ENCODE data around the gene MTMR3.
"Not testable (repeated sequence)": the region's sequence is repeated elsewhere in the genome, so short reads cannot be mapped to it uniquely, and the experiment has no call there.

The MTMR3 gene

GRCh38 chr22:29971607-29972006 is 88.6 kb downstream of the MTMR3 start:
- no peak for DNase-seq

- DNase-seq = no peak
Measured at GRCh38 chr22:29972121-29972520, 89.1 kb downstream of the MTMR3 start.

- DNase-seq = no peak
Measured at GRCh38 chr22:29973269-29973668, 90.3 kb downstream of the MTMR3 start.

DNA sequence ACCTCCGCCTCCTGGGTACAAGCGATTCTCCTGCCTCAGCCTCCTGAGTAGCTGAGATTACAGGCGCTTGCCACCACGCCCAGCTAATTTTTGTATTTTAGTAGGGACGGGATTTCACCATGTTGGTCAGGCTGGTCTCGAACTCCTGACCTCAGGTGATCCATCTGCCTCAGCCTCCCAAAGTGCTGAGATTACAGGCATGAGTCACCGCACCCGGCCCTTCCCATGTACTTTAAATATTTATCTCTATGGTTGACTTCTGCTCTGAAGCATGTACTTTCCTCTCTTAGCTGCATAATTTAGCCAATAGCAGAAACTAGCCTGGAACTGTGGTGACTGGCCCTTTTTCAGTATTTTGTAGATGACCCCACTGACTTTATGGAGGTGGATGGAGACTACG is 90.7 kb downstream of the MTMR3 start:
- DNase-seq = not testable (repeated sequence)

DNA sequence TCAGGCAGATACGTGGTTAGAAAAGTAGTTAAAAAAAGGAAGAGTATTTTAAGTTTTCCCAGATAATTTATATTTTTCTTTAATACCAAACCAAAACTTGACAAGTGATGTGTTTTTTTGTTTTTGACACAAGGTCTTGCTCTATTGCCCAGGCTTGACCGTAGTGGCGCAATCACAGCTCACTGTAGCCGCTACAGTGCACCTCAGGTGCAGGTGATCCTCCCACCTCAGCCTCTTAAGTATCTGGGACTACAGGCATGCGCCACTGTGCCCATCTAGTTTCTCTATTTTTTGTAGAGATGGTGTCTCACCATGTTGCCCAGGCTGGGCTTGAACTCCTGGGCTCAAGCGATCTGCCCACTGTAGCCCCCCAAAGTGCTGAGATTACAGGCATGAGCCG is 92.5 kb downstream of the MTMR3 start:
- DNase-seq = no peak

DNA sequence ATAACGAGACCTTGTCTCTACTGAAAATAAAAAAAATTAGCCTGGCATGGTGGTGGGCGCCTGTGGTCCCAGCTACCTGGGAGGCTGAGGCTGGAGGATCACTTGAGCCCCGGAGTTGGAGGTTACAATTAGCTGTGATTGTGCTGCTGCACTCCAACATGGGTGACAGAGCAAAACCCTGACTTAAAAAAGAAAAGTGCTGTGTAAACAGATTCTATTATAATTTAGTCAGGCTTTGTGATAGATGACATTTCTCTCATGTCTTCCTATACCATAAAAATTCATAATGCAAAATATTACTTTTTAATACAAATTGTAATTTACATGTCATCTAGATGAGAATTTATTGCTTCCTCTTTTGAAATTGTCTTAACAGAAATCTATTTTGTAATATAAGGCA is 94.1 kb downstream of the MTMR3 start:
- no peak for DNase-seq

DNA sequence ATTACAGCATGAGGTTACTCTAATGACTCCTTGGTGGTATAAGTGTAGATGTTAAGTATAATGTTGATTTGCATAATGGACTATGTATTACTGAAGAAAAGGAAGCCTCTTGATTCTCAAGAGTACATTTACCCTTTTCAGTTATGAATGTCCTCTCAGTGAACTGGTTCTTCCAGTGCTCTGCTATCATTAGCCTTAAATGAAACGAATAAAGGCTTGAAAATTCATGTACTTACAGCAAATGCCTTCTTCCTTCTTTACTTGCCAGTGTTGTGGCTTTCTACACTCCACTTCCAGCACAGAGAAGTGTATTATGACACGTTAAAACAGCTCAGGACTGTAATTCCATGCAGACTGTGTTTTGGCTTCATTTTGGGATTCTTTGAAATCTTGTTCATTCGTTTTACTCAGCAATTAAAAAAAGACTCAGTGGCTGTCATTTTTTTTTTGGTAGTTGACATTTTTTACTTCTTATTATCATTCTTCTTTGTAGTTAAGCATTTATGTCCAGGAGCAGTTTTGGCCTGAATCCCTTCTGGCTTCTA is 96.9 kb downstream of the MTMR3 start:
- DNase-seq = no peak

GRCh38 chr22:29983296-29983917 is 100.4 kb downstream of the MTMR3 start:
- DNase-seq = no peak

- DNase-seq = no peak
Measured at GRCh38 chr22:29985912-29986311, 102.9 kb downstream of the MTMR3 start.

GRCh38 chr22:29987137-29987536 is 104.2 kb downstream of the MTMR3 start:
- DNase-seq = no peak

DNA sequence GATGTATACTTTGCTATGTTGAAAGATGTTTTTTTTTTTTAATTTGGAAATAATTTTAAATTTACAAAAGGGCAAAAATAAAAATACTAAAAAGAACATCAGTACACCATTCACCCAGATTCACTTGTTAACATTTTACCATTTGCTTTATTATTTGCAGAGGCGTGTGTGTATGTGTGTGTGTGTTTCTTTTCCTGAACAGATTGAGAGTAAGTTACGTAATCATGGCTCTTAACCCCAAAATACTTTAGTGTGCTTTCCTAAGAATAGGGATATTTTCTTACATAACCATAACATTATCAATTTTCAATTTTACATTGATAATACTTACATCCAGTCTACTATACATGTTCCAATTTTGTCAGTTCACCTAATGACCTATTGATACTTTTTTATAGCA is 105.7 kb downstream of the MTMR3 start:
- no peak for DNase-seq

GRCh38 chr22:29989446-29989845 is 106.5 kb downstream of the MTMR3 start:
- DNase-seq = no peak

DNA sequence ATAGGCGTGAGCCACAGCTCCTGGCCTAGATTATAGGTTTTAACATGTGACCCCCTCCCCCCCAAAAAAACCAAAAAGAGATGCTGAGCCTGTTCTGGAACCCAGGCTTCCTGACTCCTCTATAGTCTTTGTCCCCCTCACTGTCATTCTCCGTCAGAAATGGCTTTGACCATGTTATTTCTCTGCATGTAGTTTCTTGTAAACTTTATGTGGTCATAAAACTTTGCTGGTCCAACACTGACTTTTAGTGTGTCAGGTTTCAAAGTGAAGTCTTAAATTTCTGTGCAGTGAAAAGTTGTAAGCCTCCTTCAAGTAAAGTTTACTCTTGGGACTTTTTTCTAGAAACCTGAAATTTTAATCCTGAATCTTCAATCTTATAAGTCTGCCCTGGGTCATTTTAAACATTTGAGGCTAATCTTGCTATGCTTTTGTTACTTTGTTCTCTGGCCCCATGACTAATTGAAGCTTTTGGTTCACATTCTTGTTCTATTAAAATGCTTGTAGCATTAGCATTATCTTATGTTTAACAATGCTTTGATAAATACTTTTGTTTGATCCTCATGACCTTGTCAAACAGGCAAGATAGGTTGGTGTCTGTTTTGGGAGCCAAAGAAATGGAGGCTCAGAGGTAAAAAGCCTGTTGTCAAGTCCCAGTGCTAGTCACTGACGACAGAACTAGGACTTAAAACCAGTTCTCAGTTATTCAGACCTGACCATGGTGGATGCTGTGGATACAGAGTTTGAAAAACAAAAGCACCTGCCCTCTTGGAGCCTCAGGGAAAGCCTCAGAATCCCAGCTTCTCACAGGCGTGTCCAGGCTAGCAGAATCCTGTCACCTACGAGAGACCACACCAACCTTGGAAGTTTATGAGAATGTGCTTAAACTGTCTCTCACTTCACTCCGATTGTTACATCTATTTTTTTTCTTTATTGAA is 109.6 kb downstream of the MTMR3 start:
- DNase-seq = no peak

GRCh38 chr22:29994027-29994715 is 111.2 kb downstream of the MTMR3 start:
- DNase-seq = peak; percentile 88

- peak; percentile 61 for DNase-seq
Measured at GRCh38 chr22:29994943-29995342, 112.0 kb downstream of the MTMR3 start.

DNA sequence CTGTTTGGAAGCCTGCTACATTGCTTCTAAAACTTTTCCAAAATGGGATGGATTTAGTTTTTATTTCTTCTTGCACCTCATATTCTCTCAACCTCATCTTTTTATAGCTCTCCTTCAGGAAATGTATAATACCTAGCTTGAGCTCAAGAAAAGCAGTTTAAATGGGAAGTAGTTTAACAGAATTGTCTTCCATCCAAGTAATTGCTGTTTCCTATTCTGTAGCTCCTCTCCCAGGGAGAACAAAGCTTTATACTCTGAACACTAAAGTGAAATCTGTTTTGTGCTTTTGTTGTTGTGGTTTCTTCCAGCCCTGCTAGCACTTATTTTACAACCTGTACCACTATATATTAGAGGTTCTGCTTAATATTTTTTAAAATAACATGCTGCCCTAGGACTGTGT is 114.1 kb downstream of the MTMR3 start:
- no peak for DNase-seq

- DNase-seq = no peak
Measured at GRCh38 chr22:29997516-29997915, 114.5 kb downstream of the MTMR3 start.

DNA sequence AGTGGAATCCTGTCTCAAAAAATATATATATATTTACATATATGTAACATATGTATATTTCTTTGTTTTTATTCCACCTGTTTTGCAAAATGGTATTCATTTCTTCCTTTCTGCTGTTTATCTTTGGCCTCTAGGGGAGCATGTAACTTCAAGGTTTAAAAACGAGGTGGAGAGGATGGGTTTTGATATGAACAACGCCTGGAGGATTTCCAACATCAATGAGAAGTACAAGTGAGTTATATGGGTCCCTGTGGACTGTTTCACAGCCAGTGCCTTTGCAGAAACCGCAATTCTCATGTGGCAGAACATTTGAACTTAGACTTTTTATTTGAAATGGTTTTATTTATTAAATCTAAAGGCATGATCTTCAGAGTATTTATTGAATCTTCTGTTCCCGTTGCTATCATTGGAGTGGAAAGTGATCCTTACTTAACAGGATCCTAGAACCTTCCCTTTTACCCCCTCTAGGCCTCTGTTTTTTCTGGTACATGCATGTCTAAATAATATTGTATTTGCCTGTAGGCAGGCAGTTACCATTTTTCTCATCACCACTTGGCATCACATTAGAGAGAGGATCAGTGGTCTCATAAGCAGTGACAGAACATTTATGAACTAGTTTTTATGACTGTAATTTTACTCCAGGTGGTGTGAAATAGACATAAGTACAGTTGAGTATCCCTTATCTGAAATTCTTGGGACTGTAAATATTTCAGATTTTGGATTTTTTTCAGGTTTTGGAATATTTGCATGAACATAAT is 115.8 kb downstream of the MTMR3 start:
- peak; percentile 14 for DNase-seq

DNA sequence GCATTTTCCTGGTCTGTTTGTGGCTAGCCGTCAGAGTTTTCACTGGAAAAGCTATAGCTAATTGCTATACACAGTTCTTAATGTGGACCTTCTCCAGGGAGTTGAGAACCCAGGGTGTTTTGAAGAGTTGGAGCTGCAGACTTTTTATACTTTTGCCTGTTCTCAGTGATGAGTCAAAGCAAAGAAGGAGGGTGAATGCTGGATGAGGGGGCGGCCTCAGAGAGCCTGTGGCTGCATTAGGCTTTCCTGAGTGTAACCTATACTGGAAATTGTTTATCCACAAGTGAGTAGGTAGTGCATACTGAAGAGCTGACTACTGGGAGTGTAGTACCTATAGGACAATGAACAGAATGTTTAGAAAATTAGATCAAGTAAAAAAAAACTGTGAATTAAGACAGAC is 117.6 kb downstream of the MTMR3 start:
- DNase-seq = peak; percentile 10

GRCh38 chr22:30001459-30001858 is 118.5 kb downstream of the MTMR3 start:
- no peak for DNase-seq

GRCh38 chr22:30002861-30003486 is 120.0 kb downstream of the MTMR3 start:
- no peak for DNase-seq

DNA sequence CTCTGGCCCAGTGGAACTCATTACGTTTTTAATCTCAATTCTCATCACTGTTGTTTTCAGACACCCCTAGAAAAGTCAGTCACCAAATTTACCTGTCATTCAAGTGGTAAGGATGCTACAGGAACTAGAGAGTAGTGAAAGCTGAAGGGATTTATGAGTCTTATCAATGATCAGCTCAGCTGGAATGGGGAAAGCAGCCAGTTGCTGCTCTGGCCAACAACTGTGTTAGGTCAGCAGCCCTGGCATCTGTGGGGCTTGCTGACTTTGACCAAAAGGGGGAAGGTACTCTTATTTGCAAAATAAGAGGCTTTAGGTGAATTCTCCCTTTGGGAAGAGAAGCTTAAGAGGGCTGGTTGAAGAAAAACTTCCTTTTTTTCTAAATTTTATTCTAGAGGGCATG is 121.1 kb downstream of the MTMR3 start:
- DNase-seq = no peak

Data from fibroblast of skin of back (primary cell).